H1 (cell line): Measurements from ENCODE around the gene PLS3. TPM values are rescaled to one million over a fixed set of nuclear protein-coding genes. Genes with fewer than 3 reads are reported as not detected.

Experiments
- CTCF ChIA-PET: fragments of 300-600 bp; sonication (Branson Sonifier 250); formaldehyde crosslinking; loops from one replicate; lab custom pipeline; 2021; ENCODE audit not compliant: partially characterized antibody; lab: Charles Lee
- POLR2A ChIA-PET: fragments of 300-600 bp; sonication (Branson Sonifier 250); formaldehyde crosslinking; loops from one replicate; lab custom pipeline; 2021; ENCODE audit warnings: inconsistent platforms; ENCODE audit not compliant: partially characterized antibody; lab: Charles Lee
- DNase-seq, 2 experiments: peaks; one replicate each; pipeline versions ENCODE4 v3.0.0 to v3.0.0-alpha.2; 2010 to 2022; ENCODE audit warnings: low spot score in 2 of 2, low read depth in 1 of 2, mixed read lengths in 1 of 2
- FAIRE-seq: peaks from 2 replicates; lab custom pipeline; 2011; peaks lifted over from hg19 to GRCh38; lab: Jason Lieb, UNC
- H2AFZ ChIP-seq: 2 replicates; pipeline ENCODE4 v1.8.1; 2012; ENCODE audit warnings: low read length, inconsistent platforms
- H2AK5ac ChIP-seq: 2 replicates; pipeline ENCODE4 v1.6.1; 2013; ENCODE audit warnings: low read depth, low read length
- H2BK120ac ChIP-seq: replicated peaks from 2 replicates; pipeline ENCODE3; 2013; ENCODE audit warnings: low read depth, low read length, inconsistent platforms
- H2BK12ac ChIP-seq: 2 replicates; pipeline ENCODE4 v1.6.1; 2013; ENCODE audit warnings: low read depth, low read length
- H2BK15ac ChIP-seq: 2 replicates; pipeline ENCODE4 v1.6.1; 2013; ENCODE audit warnings: low read length
- H2BK20ac ChIP-seq: 2 replicates; pipeline ENCODE4 v1.6.1; 2013; ENCODE audit warnings: low read length
- H2BK5ac ChIP-seq: 2 replicates; pipeline ENCODE4 v1.6.1; 2013; ENCODE audit warnings: low read depth, low read length
- H3K14ac ChIP-seq: 2 replicates; pipeline ENCODE4 v1.6.1; 2013; ENCODE audit warnings: inconsistent platforms; ENCODE audit not compliant: insufficient read length
- H3K18ac ChIP-seq: 2 replicates; pipeline ENCODE4 v1.6.1; 2013; ENCODE audit warnings: low read length; ENCODE audit errors: extremely low read depth
- H3K23ac ChIP-seq: 2 replicates; pipeline ENCODE4 v1.6.1; 2013; ENCODE audit warnings: inconsistent platforms; ENCODE audit not compliant: insufficient read length
- H3K23me2 ChIP-seq: 2 replicates; pipeline ENCODE4 v1.6.1; 2013; ENCODE audit warnings: low read depth, low read length
- H3K27ac ChIP-seq: 2 replicates; pipeline ENCODE4 v1.6.1; 2011; ENCODE audit warnings: low read depth, low read length, inconsistent platforms
- H3K27me3 ChIP-seq, 4 experiments: replicated peaks in 1 of 4; 1 replicate in 1 of 4; 2 replicates in 3 of 4; pipeline versions ENCODE4 v1.6.1 to v1.8.1; 2011 to 2013; ENCODE audit warnings: low read length in 3 of 4, mild to moderate bottlenecking in 3 of 4, inconsistent platforms in 2 of 4, mixed read lengths in 2 of 4, moderate library complexity in 1 of 4; ENCODE audit not compliant: control insufficient read depth in 3 of 4, insufficient read depth in 3 of 4; ENCODE audit errors: extremely low read depth in 1 of 4
- H3K36me3 ChIP-seq, 4 experiments: 2 replicates each; pipeline versions ENCODE4 v1.6.1 to v1.8.1; 2011 to 2013; ENCODE audit warnings: mild to moderate bottlenecking in 4 of 4, low read length in 3 of 4, moderate library complexity in 2 of 4, control low read depth in 1 of 4, inconsistent platforms in 1 of 4; ENCODE audit not compliant: insufficient read depth in 4 of 4, control insufficient read depth in 2 of 4
- H3K4ac ChIP-seq: replicated peaks from 2 replicates; pipeline ENCODE3; 2013; ENCODE audit warnings: low read length, low read depth, mixed read lengths, inconsistent platforms; ENCODE audit not compliant: insufficient read length
- H3K4me1 ChIP-seq, 4 experiments: replicated peaks in 1 of 4; 1 replicate in 1 of 4; 2 replicates in 3 of 4; pipeline versions ENCODE4 v1.6.1 to v1.8.1; 2011 to 2013; ENCODE audit warnings: low read length in 3 of 4, inconsistent platforms in 2 of 4, mixed read lengths in 1 of 4; ENCODE audit not compliant: insufficient read depth in 4 of 4, control insufficient read depth in 3 of 4
- H3K4me2 ChIP-seq, 2 experiments: 2 replicates each; pipeline versions ENCODE4 v1.6.1 to v1.8.1; 2011 to 2013; ENCODE audit warnings: low read depth in 2 of 2, low read length in 2 of 2, control low read depth in 1 of 2, inconsistent platforms in 1 of 2, mild to moderate bottlenecking in 1 of 2; ENCODE audit not compliant: insufficient read depth in 1 of 2
- H3K4me3 ChIP-seq, 4 experiments: fragments of 200-600, 300-600 bp in 1 of 4; sonication (generic), shearing (Covaris generic), sonication (Bioruptor Twin) in 1 of 4; 2 replicates each; pipeline versions ENCODE4 v1.5.1 to v1.8.1; 2011 to 2016; ENCODE audit warnings: low read length in 4 of 4, low read depth in 3 of 4, control low read depth in 2 of 4, inconsistent platforms in 2 of 4, mild to moderate bottlenecking in 2 of 4, mixed read lengths in 1 of 4, moderate library complexity in 1 of 4; ENCODE audit not compliant: insufficient read depth in 2 of 4; ENCODE audit errors: extremely low read depth in 1 of 4
- H3K56ac ChIP-seq: replicated peaks from 2 replicates; pipeline ENCODE3; 2013; ENCODE audit warnings: low read depth, mild to moderate bottlenecking, mixed read lengths, low read length, inconsistent platforms; ENCODE audit not compliant: insufficient read length
- H3K79me1 ChIP-seq: 2 replicates; pipeline ENCODE4 v1.6.1; 2013; ENCODE audit warnings: low read depth, low read length, control low read depth
- H3K79me2 ChIP-seq, 2 experiments: 2 replicates each; pipeline versions ENCODE4 v1.6.1 to v1.8.1; 2012 to 2013; ENCODE audit warnings: low read length in 2 of 2, mild to moderate bottlenecking in 2 of 2, inconsistent platforms in 1 of 2; ENCODE audit not compliant: insufficient read depth in 2 of 2, control insufficient read depth in 1 of 2
- H3K9ac ChIP-seq, 4 experiments: replicated peaks in 1 of 4; 1 replicate in 1 of 4; 2 replicates in 3 of 4; pipeline versions ENCODE4 v1.6.1 to v1.8.1; 2011 to 2013; ENCODE audit warnings: low read depth in 3 of 4, low read length in 3 of 4, control low read depth in 2 of 4, mild to moderate bottlenecking in 2 of 4, moderate library complexity in 2 of 4, inconsistent platforms in 1 of 4; ENCODE audit errors: extremely low read depth in 1 of 4
- H3K9me3 ChIP-seq, 2 experiments: 2 replicates each; pipeline versions ENCODE4 v1.6.1 to v1.8.1; 2012 to 2013; ENCODE audit warnings: mild to moderate bottlenecking in 2 of 2, moderate library complexity in 2 of 2, control low read depth in 1 of 2, inconsistent platforms in 1 of 2, low read depth in 1 of 2, low read length in 1 of 2, mixed read lengths in 1 of 2; ENCODE audit not compliant: insufficient read depth in 2 of 2
- H4K20me1 ChIP-seq, 2 experiments: replicated peaks in 1 of 2; 2 replicates each; pipeline versions ENCODE3 to v1.8.1; 2011 to 2013; ENCODE audit warnings: inconsistent platforms in 2 of 2, low read length in 2 of 2, mild to moderate bottlenecking in 1 of 2; ENCODE audit not compliant: insufficient read depth in 2 of 2, control insufficient read depth in 1 of 2
- H4K5ac ChIP-seq: 2 replicates; pipeline ENCODE4 v1.6.1; 2013; ENCODE audit warnings: low read length, low read depth, mixed read lengths, inconsistent platforms; ENCODE audit not compliant: insufficient read length
- H4K8ac ChIP-seq: 2 replicates; pipeline ENCODE4 v1.8.0; 2013; ENCODE audit warnings: mild to moderate bottlenecking, moderate library complexity, low read length, inconsistent platforms; ENCODE audit not compliant: insufficient read depth; ENCODE audit errors: extremely low read depth
- H4K91ac ChIP-seq: replicated peaks from 2 replicates; pipeline ENCODE3; 2013; ENCODE audit warnings: low read length, mixed read lengths, inconsistent platforms; ENCODE audit not compliant: insufficient read length
- E2F6 ChIP-seq: IDR thresholded peaks from 2 replicates; pipeline ENCODE4 v1.6.1; 2012; ENCODE audit warnings: inconsistent platforms
- EGR1 ChIP-seq: IDR thresholded peaks from 2 replicates; pipeline ENCODE4 v1.6.1; 2011; ENCODE audit warnings: low read depth, low read length, borderline replicate concordance
- TAF7 ChIP-seq: optimal IDR thresholded peaks from 2 replicates; pipeline ENCODE3; 2011; ENCODE audit warnings: low read depth, mild to moderate bottlenecking, inconsistent platforms, low read length, moderate library complexity, borderline replicate concordance
- whole genome bisulfite sequencing, 2 experiments: shearing (Covaris generic) in 1 of 2; methylation state at CpG; one replicate each; pipeline versions ENCODE4 v1.1.6 to v1.1.7; 2013 to 2015; ENCODE audit warnings: low lambda C conversion rate in 2 of 2, mixed read lengths in 2 of 2, inconsistent platforms in 1 of 2, low coverage in 1 of 2, missing lambda C conversion rate in 1 of 2; ENCODE audit not compliant: insufficient replicate concordance in 2 of 2, insufficient coverage in 1 of 2, insufficient read length in 1 of 2; ENCODE audit errors: extremely low coverage in 1 of 2, missing lambda C conversion rate in 1 of 2; 5-methylcytosine and 5-hydroxymethylcytosine counted together
- polyA plus RNA-seq, 7 experiments: library from polyadenylated mRNA; depleted of rRNA in 3 of 7; stranded (reverse) in 5 of 7; unstranded in 2 of 7; fragments of >200 nt in 5 of 7; fragments of 200-250 nt in 2 of 7; gene quantifications; 1 replicate in 5 of 7; 2 replicates in 1 of 7; 4 replicates in 1 of 7; pipeline versions ENCODE4 v1.2.1 to v1.2.3, GENCODE V29; 2011 to 2013; ENCODE audit warnings: missing spikeins in 2 of 7, mixed read lengths in 2 of 7
- total RNA-seq: library from RNA; stranded (reverse); fragmentation: NEBNext Ultra II Directional; extraction: Animal tissue kit (Norgen Biotek cat#: 25700); gene quantifications from 2 replicates; pipeline ENCODE4 v1.2.1, GENCODE V29; 2021

The PLS3 gene
- total and polyA plus RNA-seq, 2 of the 8 experiments (the other 6 are each of a cell fraction or from before 2014, with no cell fraction given) = 107 to 185 TPM

DNA sequence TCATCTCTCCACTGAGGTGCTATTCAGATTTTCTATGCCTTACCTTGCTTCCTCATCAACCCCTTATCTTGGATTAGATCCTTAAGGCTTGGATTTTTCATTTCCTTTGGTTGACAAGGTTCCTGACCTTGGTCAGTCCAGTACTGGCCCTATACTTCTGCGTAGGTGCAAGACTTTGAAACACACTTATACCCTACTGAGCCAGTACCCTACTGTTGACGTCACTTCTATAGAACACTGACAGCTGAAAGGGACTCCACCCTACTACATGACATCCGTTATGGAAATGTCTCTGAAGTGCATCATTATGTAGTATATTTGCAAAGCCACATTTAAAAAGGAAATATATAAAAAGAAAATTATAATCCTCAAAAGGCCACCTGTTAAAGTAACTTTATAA, 12.0 kb upstream of the PLS3 start:
- CTCF ChIA-PET = interaction anchor here (1.2 kb wide), 1 partner anchor 10 kb away, joined by 3 read pairs; no protein-coding TSS in a partner anchor

More for the DNA sequence above, 12.0 kb upstream of the PLS3 start:
- no peak overlapping the region for H3K27ac ChIP-seq
- no peak for FAIRE-seq
- H2BK120ac ChIP-seq = no peak overlapping the region
- H2AFZ ChIP-seq = no peak overlapping the region
- no peak overlapping the region for H4K8ac ChIP-seq
- H3K36me3 ChIP-seq = no peaks in the 10 kb centered on the region
- WGBS, 2 experiments = 57% methylated on average over 3 of the region's 3 CpGs; no CpG with 5 or more reads in 1 of the 2 experiments
- no peaks in the 10 kb centered on the region for H3K23me2 ChIP-seq
- no peak overlapping the region for H3K4me3 ChIP-seq
- no peak overlapping the region for H2BK12ac ChIP-seq
- no peaks in the 10 kb centered on the region for H3K27me3 ChIP-seq
- H3K23ac ChIP-seq = no peak overlapping the region
- no peak overlapping the region for H3K9ac ChIP-seq
- no peak overlapping the region for H3K14ac ChIP-seq
- H2BK15ac ChIP-seq = no peak overlapping the region
- no peak overlapping the region for H3K56ac ChIP-seq
- H4K5ac ChIP-seq = no peak overlapping the region
- H3K18ac ChIP-seq = no peak overlapping the region; the same call in 1 of the 2 replicates
- DNase-seq = no peak
- H3K79me1 ChIP-seq = no peaks in the 10 kb centered on the region
- H3K4ac ChIP-seq = no peak overlapping the region
- H3K9me3 ChIP-seq = no peaks in the 10 kb centered on the region
- H2BK5ac ChIP-seq = no peak overlapping the region
- POLR2A ChIA-PET = interaction anchor here (0.7 kb wide), 1 partner anchor 14 kb away, joined by 3 read pairs; no protein-coding TSS in a partner anchor
- no peak overlapping the region for H4K91ac ChIP-seq
- H4K20me1 ChIP-seq = no peaks in the 10 kb centered on the region
- H3K79me2 ChIP-seq = no peaks in the 10 kb centered on the region
- H3K4me1 ChIP-seq = peaks cover 0 to 3% (median 1%) of the 10 kb centered on the region in 4 experiments; a peak in 1 of 7 replicates
- H2AK5ac ChIP-seq = no peak overlapping the region
- TF ChIP-seq EGR1 = no peak
- no peak for TF ChIP-seq E2F6
- no peak for TF ChIP-seq TAF7
- TF ChIP-seq, all 59 proteins: peak for 0
- no peak overlapping the region for H3K4me2 ChIP-seq
- no peak overlapping the region for H2BK20ac ChIP-seq
